SK-N-MC (cell line): Measurements from ENCODE around the gene SDK2.

Source experiments
- EZH2 ChIP-seq: fragments of 200-600 bp; sonication (generic); IDR thresholded peaks from one replicate; pipeline ENCODE4 v1.6.1; 2017; ENCODE audit warnings: antibody characterized with exemption
- FOXP2 ChIP-seq: optimal IDR thresholded peaks from 2 replicates; pipeline ENCODE3; 2011; ENCODE audit warnings: mild to moderate bottlenecking, moderate library complexity; ENCODE audit not compliant: insufficient read depth; ENCODE audit errors: extremely low read length, control extremely low read depth
- POLR2AphosphoS5 ChIP-seq: IDR thresholded peaks from 2 replicates; pipeline ENCODE4 v1.6.1; 2012; ENCODE audit warnings: mild to moderate bottlenecking, low read depth, low read length, borderline replicate concordance

DNA sequence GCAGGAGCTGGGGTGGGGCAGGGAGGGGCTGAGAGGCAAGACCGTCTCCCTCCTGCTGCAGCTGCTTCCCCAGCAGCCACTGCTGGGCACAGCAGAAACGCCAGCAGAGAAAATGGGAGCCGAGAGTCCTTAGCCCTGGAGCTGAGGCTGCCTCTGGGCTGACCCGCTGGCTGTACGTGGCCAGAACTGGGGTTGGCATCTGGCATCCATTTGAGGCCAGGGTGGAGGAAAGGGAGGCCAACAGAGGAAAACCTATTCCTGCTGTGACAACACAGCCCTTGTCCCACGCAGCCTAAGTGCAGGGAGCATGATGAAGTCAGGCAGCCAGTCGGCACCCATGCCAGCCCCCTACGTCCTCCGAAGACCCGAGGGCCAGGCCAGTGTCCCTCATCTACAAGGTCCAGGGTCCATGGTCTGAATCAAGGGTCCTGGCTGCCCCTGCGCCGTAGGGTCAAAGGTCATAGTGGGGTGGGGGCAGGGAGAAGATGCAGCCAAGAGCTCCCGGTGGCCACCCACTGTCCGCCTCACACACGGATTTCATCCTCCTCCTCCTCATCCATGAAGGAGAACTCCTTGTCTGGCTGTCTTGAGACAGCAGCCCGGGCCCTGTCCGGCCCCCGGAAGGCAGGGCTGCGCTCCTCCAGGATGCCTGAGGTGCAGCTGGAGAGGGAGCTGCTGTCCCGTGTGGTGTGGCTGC, 359.2 kb downstream of the SDK2 start:
- no peak for TF ChIP-seq EZH2
- no peak for TF ChIP-seq POLR2AphosphoS5
- no peak for TF ChIP-seq FOXP2
